Hematopoietic multipotent progenitor cell (in vitro differentiated cells): ENCODE data around the gene IER3. TPM values are rescaled to one million over a fixed set of nuclear protein-coding genes. Genes with fewer than 3 reads are reported as not detected.
"Not testable (repeated sequence)": the region's sequence is repeated elsewhere in the genome, so short reads cannot be mapped to it uniquely, and the experiment has no call there.

ENCODE experiments used
- DNase-seq, 3 donors: peaks; one replicate each; pipeline ENCODE4 v3.0.0-alpha.2; 2011 to 2015; ENCODE audit warnings: low read depth in 2 of 3, low spot score in 2 of 3
- total RNA-seq: library from RNA; depleted of rRNA; stranded (reverse); fragments of >200 nt; gene quantifications from one replicate; pipeline ENCODE4 v1.2.3, GENCODE V29; 2012

Gene IER3
- total RNA-seq, 1 donor: 4.3 TPM

GRCh38 chr6:30769088-30769852 is 24.9 kb upstream of the IER3 start:
- DNase-seq: peak in 2 of 3 donors; percentile 47 to 58

GRCh38 chr6:30768634-30769087 is 24.3 kb upstream of the IER3 start:
- DNase-seq: no peak

- no peak for DNase-seq
Measured at GRCh38 chr6:30767944-30768301, 23.6 kb upstream of the IER3 start.

GRCh38 chr6:30767158-30767943 is 23.0 kb upstream of the IER3 start:
- DNase-seq: no peak

GRCh38 chr6:30766461-30767157 is 22.3 kb upstream of the IER3 start:
- no peak for DNase-seq

GRCh38 chr6:30765495-30765894 is 21.1 kb upstream of the IER3 start:
- DNase-seq: not testable (repeated sequence)

GRCh38 chr6:30764490-30765043 is 20.2 kb upstream of the IER3 start:
- not testable (repeated sequence) for DNase-seq

- no peak for DNase-seq
Measured at GRCh38 chr6:30763618-30764489, 19.5 kb upstream of the IER3 start.

GRCh38 chr6:30763155-30763617 is 18.8 kb upstream of the IER3 start:
- no peak for DNase-seq

- DNase-seq: no peak
Measured at GRCh38 chr6:30761791-30762429, 17.6 kb upstream of the IER3 start.

- no peak for DNase-seq
Measured at GRCh38 chr6:30760549-30760948, 16.2 kb upstream of the IER3 start.

GRCh38 chr6:30759575-30760239 is 15.4 kb upstream of the IER3 start:
- DNase-seq: no peak

GRCh38 chr6:30757261-30757904 is 13.0 kb upstream of the IER3 start:
- no peak for DNase-seq

- DNase-seq: not testable (repeated sequence)
Measured at GRCh38 chr6:30756405-30757003, 12.2 kb upstream of the IER3 start.

- DNase-seq: no peak
Measured at GRCh38 chr6:30754631-30755030, 10.3 kb upstream of the IER3 start.

GRCh38 chr6:30752157-30752927 is 8.0 kb upstream of the IER3 start:
- peak in 2 of 3 donors; percentile 75 to 81 for DNase-seq

GRCh38 chr6:30750379-30750668 is 6.0 kb upstream of the IER3 start:
- DNase-seq: no peak
